Colonic mucosa (tissue), 4 donors: Measurements from ENCODE around the gene ACE2. TPM values are rescaled to one million over a fixed set of nuclear protein-coding genes. Genes with fewer than 3 reads are reported as not detected.
"Not testable (repeated sequence)": the region's sequence is repeated elsewhere in the genome, so short reads cannot be mapped to it uniquely, and the experiment has no call there.

Source experiments
- DNase-seq: peaks from one replicate; pipeline ENCODE4 v3.0.0-alpha.2; 2020
- H3K27ac ChIP-seq: fragments of 200-600 bp; one replicate; pipeline ENCODE4 v1.8.0; 2021
- H3K27me3 ChIP-seq: fragments of 200-600 bp; one replicate; pipeline ENCODE4 v1.8.0; 2021
- H3K36me3 ChIP-seq: fragments of 200-600 bp; one replicate; pipeline ENCODE4 v1.8.0; 2021
- H3K4me1 ChIP-seq: fragments of 200-600 bp; one replicate; pipeline ENCODE4 v1.8.0; 2021; ENCODE audit warnings: mild to moderate bottlenecking
- H3K4me3 ChIP-seq: fragments of 200-600 bp; one replicate; pipeline ENCODE4 v1.8.0; 2021
- H3K9ac ChIP-seq, 2 donors: one replicate each; pipeline ENCODE4 v1.7.0; 2013; ENCODE audit warnings: control low read depth in 2 of 2, low read depth in 2 of 2, low read length in 2 of 2
- H3K9me3 ChIP-seq: fragments of 200-600 bp; one replicate; pipeline ENCODE4 v1.8.0; 2021
- CTCF ChIP-seq: fragments of 200-600 bp; IDR thresholded peaks from one replicate; pipeline ENCODE4 v1.8.0; 2022; ENCODE audit warnings: antibody characterized with exemption, mild to moderate bottlenecking
- intact Hi-C: fragments of 100-400 bp; cut with DNase I; formaldehyde crosslinking; loops from one replicate; pipeline ENCODE4 v1.14.1; 2022
- total RNA-seq, 2 donors: library from RNA; stranded (reverse); fragmentation: NEBNext Ultra II Directional in 1 of 2; extraction: Animal tissue kit (Norgen Biotek cat#: 25700) in 1 of 2; gene quantifications; one replicate each; pipeline ENCODE4 v1.2.1, GENCODE V29; 2021
- donor health status: healthy.
- donor health status: DM: no; HTN: no; CAD: no.
- donor health status: DM: no; HTN: no; CAD: no.

Gene ACE2
- total RNA-seq: 10 to 100 TPM; 19.5 to 38.7 TPM

- H3K4me1 ChIP-seq: no peaks in the 10 kb centered on the region
- H3K9ac ChIP-seq: no peak within 1 kb of the TSS
- no peaks in the 10 kb centered on the region for H3K36me3 ChIP-seq
- TF ChIP-seq CTCF: no peak
- H3K4me3 ChIP-seq: no peak within 1 kb of the TSS
- no peaks in the 10 kb centered on the region for H3K27me3 ChIP-seq
- no peaks in the 10 kb centered on the region for H3K9me3 ChIP-seq
- peak within 1 kb of the TSS; percentile 18 for H3K27ac ChIP-seq
- intact Hi-C loops: no loop called here
- DNase-seq: no peak
These were observed at the start of gene ACE2 for GRCh38 chrX:15600745-15601144. Gene ACE2, minus strand, starts transcription at chrX:15600960. Its CDS starts 49 bp downstream, at chrX:15600911.

GRCh38 chrX:15647510-15647909 is 46.8 kb upstream of the ACE2 start:
- intact Hi-C loops, H3K27ac ChIP-seq, H3K36me3 ChIP-seq, H3K27me3 ChIP-seq, H3K9me3 ChIP-seq, H3K4me3 ChIP-seq, H3K4me1 ChIP-seq, H3K9ac ChIP-seq, DNase-seq: not testable (repeated sequence)

- Histone ChIP-seq H3K27ac (no peak overlapping the region), H3K9ac (no peak overlapping the region), H3K36me3 (no peaks in the 10 kb centered on the region), H3K4me1 (no peaks in the 10 kb centered on the region), H3K4me3 (no peak overlapping the region), H3K27me3 (peaks cover 4% of the 10 kb centered on the region), H3K9me3 (no peaks in the 10 kb centered on the region)
- intact Hi-C loops: no loop called here
- no peak for DNase-seq
- no peak for TF ChIP-seq CTCF
These were observed 45.8 kb upstream of the ACE2 start for GRCh38 chrX:15646543-15646942.

GRCh38 chrX:15646031-15646430 is 45.3 kb upstream of the ACE2 start:
- Histone ChIP-seq H3K36me3 (no peaks in the 10 kb centered on the region), H3K27ac (no peak overlapping the region), H3K4me1 (no peaks in the 10 kb centered on the region), H3K4me3 (no peak overlapping the region), H3K9ac (no peak overlapping the region), H3K9me3 (no peaks in the 10 kb centered on the region), H3K27me3 (peaks cover 4% of the 10 kb centered on the region)
- intact Hi-C loops: no loop called here
- no peak for DNase-seq
- TF ChIP-seq CTCF: no peak

- TF ChIP-seq CTCF: no peak
- no peak overlapping the region for H3K27ac ChIP-seq
- no peak overlapping the region for H3K9ac ChIP-seq
- no peaks in the 10 kb centered on the region for H3K4me1 ChIP-seq
- H3K27me3 ChIP-seq: peaks cover 4% of the 10 kb centered on the region
- intact Hi-C loops: no loop called here
- DNase-seq: no peak
- H3K36me3 ChIP-seq: no peaks in the 10 kb centered on the region
- no peaks in the 10 kb centered on the region for H3K9me3 ChIP-seq
- H3K4me3 ChIP-seq: no peak overlapping the region
These were observed 44.5 kb upstream of the ACE2 start for GRCh38 chrX:15645266-15645665.

- TF ChIP-seq CTCF: no peak
- no peak overlapping the region for H3K4me3 ChIP-seq
- H3K27me3 ChIP-seq: peaks cover 4% of the 10 kb centered on the region
- H3K9me3 ChIP-seq: no peaks in the 10 kb centered on the region
- H3K9ac ChIP-seq: no peak overlapping the region
- intact Hi-C loops: no loop called here
- no peak for DNase-seq
- no peaks in the 10 kb centered on the region for H3K4me1 ChIP-seq
- no peak overlapping the region for H3K27ac ChIP-seq
- no peaks in the 10 kb centered on the region for H3K36me3 ChIP-seq
These were observed 43.8 kb upstream of the ACE2 start for GRCh38 chrX:15644560-15644872.
